ENCODE results near the gene PRG2. TPM values are rescaled to one million over a fixed set of nuclear protein-coding genes. Genes with fewer than 3 reads are reported as not detected.
A peak's percentile ranks its signal among the peaks of the same experiment; 100 is the strongest.

PRG2 gene
- total and polyA plus RNA-seq, 2 experiments from 2014 or later: not detected

- Histone ChIP-seq H3K27ac (peak overlapping the region; percentile 61), H3K27me3 (peaks cover 10% of the 10 kb centered on the region), H3K4me2 (no peak overlapping the region), H3K9me3 (ENCODE audit: low read depth) (no peaks in the 10 kb centered on the region), H3K4me1 (ENCODE audit: insufficient read depth) (no peaks in the 10 kb centered on the region), H3K36me3 (replicated peaks; ENCODE audit: insufficient read depth, low read depth) (no peaks in the 10 kb centered on the region), H3K79me2 (no peaks in the 10 kb centered on the region), H4K20me1 (ENCODE audit: insufficient read depth, poor library complexity, severe bottlenecking) (no peaks in the 10 kb centered on the region), H2AFZ (no peak overlapping the region), H3K9me2 (replicated peaks; ENCODE audit: insufficient read depth) (no peaks in the 10 kb centered on the region), H3K4me3 (no peak overlapping the region)
- 71% methylated on average over 4 of the region's 4 CpGs for WGBS (ENCODE audit: low lambda C conversion rate, missing lambda C conversion rate)
- TF ChIP-seq EZH2phosphoT487 (IDR thresholded peaks at IDR 0.05; ENCODE audit: low read depth, severe bottlenecking, unreplicated experiment): no peak
- no peak for TF ChIP-seq CTCF (IDR thresholded peaks at IDR 0.05; ENCODE audit: poor library complexity)
- DNase-seq (ENCODE audit: low spot score): peak; percentile 26
Observed at GRCh38 chr11:57399972-57400578, 9.6 kb upstream of the PRG2 start.

GRCh38 chr11:57399221-57399620 is 8.8 kb upstream of the PRG2 start:
- Histone ChIP-seq H3K4me2 (no peak overlapping the region), H3K36me3 (replicated peaks; ENCODE audit: insufficient read depth, low read depth) (no peaks in the 10 kb centered on the region), H3K27me3 (peaks cover 10% of the 10 kb centered on the region), H2AFZ (no peak overlapping the region), H3K27ac (no peak overlapping the region), H3K9me3 (ENCODE audit: low read depth) (no peaks in the 10 kb centered on the region), H3K79me2 (no peaks in the 10 kb centered on the region), H3K9me2 (replicated peaks; ENCODE audit: insufficient read depth) (no peaks in the 10 kb centered on the region), H3K4me1 (ENCODE audit: insufficient read depth) (no peaks in the 10 kb centered on the region), H3K4me3 (no peak overlapping the region), H4K20me1 (ENCODE audit: insufficient read depth, poor library complexity, severe bottlenecking) (no peaks in the 10 kb centered on the region)
- WGBS (ENCODE audit: low lambda C conversion rate, missing lambda C conversion rate): 85% methylated on average over 5 of the region's 5 CpGs
- TF ChIP-seq CTCF (IDR thresholded peaks at IDR 0.05; ENCODE audit: poor library complexity) (no peak), EZH2 (IDR thresholded peaks at IDR 0.05; ENCODE audit: borderline replicate concordance) (no peak), EZH2phosphoT487 (IDR thresholded peaks at IDR 0.05; ENCODE audit: low read depth, severe bottlenecking, unreplicated experiment) (no peak)
- no peak for DNase-seq (ENCODE audit: low spot score)

GRCh38 chr11:57397394-57397990 is 7.0 kb upstream of the PRG2 start:
- no peak for DNase-seq (ENCODE audit: low spot score)
- Histone ChIP-seq H3K36me3 (replicated peaks; ENCODE audit: insufficient read depth, low read depth) (no peaks in the 10 kb centered on the region), H2AFZ (no peak overlapping the region), H3K4me2 (no peak overlapping the region), H3K27me3 (peaks cover 10% of the 10 kb centered on the region), H3K4me3 (no peak overlapping the region), H4K20me1 (ENCODE audit: insufficient read depth, poor library complexity, severe bottlenecking) (no peaks in the 10 kb centered on the region), H3K9me3 (ENCODE audit: low read depth) (no peaks in the 10 kb centered on the region), H3K27ac (no peak overlapping the region), H3K9me2 (replicated peaks; ENCODE audit: insufficient read depth) (no peaks in the 10 kb centered on the region), H3K4me1 (ENCODE audit: insufficient read depth) (no peaks in the 10 kb centered on the region), H3K79me2 (no peaks in the 10 kb centered on the region)
- no peak for TF ChIP-seq EZH2 (IDR thresholded peaks at IDR 0.05; ENCODE audit: borderline replicate concordance)
- no peak for TF ChIP-seq CTCF (IDR thresholded peaks at IDR 0.05; ENCODE audit: poor library complexity)
- TF ChIP-seq EZH2phosphoT487 (IDR thresholded peaks at IDR 0.05; ENCODE audit: low read depth, severe bottlenecking, unreplicated experiment): no peak
- 90% methylated on average over 4 of the region's 4 CpGs for WGBS (ENCODE audit: low lambda C conversion rate, missing lambda C conversion rate)
